Right cardiac atrium (tissue), 5 donors: ENCODE data around the gene TLCD3B. TPM values are rescaled to one million over a fixed set of nuclear protein-coding genes. Genes with fewer than 3 reads are reported as not detected.

Experiments
- ATAC-seq, 2 donors: fragments of 200-7000 bp; cut with Tn5 transposase; one replicate each; pipeline versions ENCODE4 v1.8.0 to v1.9.1; 2020; ENCODE audit warnings: moderate library complexity in 2 of 2, mild to moderate bottlenecking in 1 of 2
- DNase-seq, 3 donors: peaks; one replicate each; pipeline ENCODE4 v3.0.0-alpha.2; 2020
- H3K27ac ChIP-seq: one replicate; pipeline ENCODE4 v1.5.1; 2013; ENCODE audit warnings: mild to moderate bottlenecking, low read length, control low read depth, moderate library complexity
- H3K27me3 ChIP-seq: one replicate; pipeline ENCODE4 v1.6.1; 2013; ENCODE audit not compliant: control insufficient read depth, insufficient read depth
- H3K4me1 ChIP-seq: one replicate; pipeline ENCODE4 v1.6.1; 2013; ENCODE audit warnings: low read length; ENCODE audit not compliant: control insufficient read depth, insufficient read depth
- H3K4me3 ChIP-seq: one replicate; pipeline ENCODE4 v1.5.1; 2013; ENCODE audit warnings: low read length, control low read depth
- H3K9me3 ChIP-seq: one replicate; pipeline ENCODE4 v1.6.1; 2013; ENCODE audit warnings: low read length; ENCODE audit not compliant: control insufficient read depth
- WGBS: extraction: QIAGEN DNeasy Blood & Tissue Kit; methylation state at CpG from one replicate; pipeline ENCODE4 v1.1.7; 2013; 5-methylcytosine and 5-hydroxymethylcytosine counted together
- intact Hi-C, 4 donors: fragments of 100-400 bp; cut with DNase I; formaldehyde crosslinking; loops; one replicate each; pipeline versions ENCODE4 v1.11.0 to v1.14.0; 2022 to 2023
- polyA plus RNA-seq: library from polyadenylated mRNA; stranded (reverse); fragments of 200-250 nt; gene quantifications from one replicate; pipeline ENCODE4 v1.2.3, GENCODE V29; 2013
- total RNA-seq, 4 donors: library from RNA; stranded (reverse); fragmentation: NEBNext Ultra II Directional; extraction: Animal tissue kit (Norgen Biotek cat#: 25700); gene quantifications; one replicate each; pipeline ENCODE4 v1.2.1, GENCODE V29; 2021
- donor health status: healthy with polysubstance abuse.
- donor health status: DM: no; HTN: yes; CAD: no.
- donor health status: DM: no; HTN: no; CAD: no.
- donor health status: DM: no; HTN: yes; CAD: no; lungs with severe emphysema.
- donor health status: DM: yes; HTN: yes; CAD: no.

TLCD3B gene
- total and polyA plus RNA-seq, 5 donors: not detected

- DNase-seq (peak in 2 of 3 donors; percentile 56 to 59), ATAC-seq (peak in 1 of 2 donors; percentile 22)
- Histone ChIP-seq H3K4me1 (no peaks in the 10 kb centered on the region), H3K27ac (no peak within 1 kb of the TSS), H3K4me3 (peak within 1 kb of the TSS; percentile 31), H3K9me3 (no peaks in the 10 kb centered on the region), H3K27me3 (no peaks in the 10 kb centered on the region)
- intact Hi-C loops: no loop called here
- WGBS: under 1% methylated on average over 99 of the region's 99 CpGs
Observed at GRCh38 chr16:30010844-30011713, 20.0 kb downstream of the TLCD3B start, which contains the start of gene DOC2A. DOC2A (minus strand) TSS chr16:30011027; CDS start chr16:30010222, 805 bp downstream.

- peak overlapping the region; percentile 31 for H3K4me3 ChIP-seq
- no peaks in the 10 kb centered on the region for H3K4me1 ChIP-seq
- no peak overlapping the region for H3K27ac ChIP-seq
- 24% methylated on average over 34 of the region's 34 CpGs for WGBS
- ATAC-seq: no peak
- DNase-seq: peak in 2 of 3 donors; percentile 56 to 59
- no peaks in the 10 kb centered on the region for H3K9me3 ChIP-seq
- H3K27me3 ChIP-seq: no peaks in the 10 kb centered on the region
- intact Hi-C loops: no loop called here
Observed at GRCh38 chr16:30009990-30010843, 20.9 kb downstream of the TLCD3B start.

DNA sequence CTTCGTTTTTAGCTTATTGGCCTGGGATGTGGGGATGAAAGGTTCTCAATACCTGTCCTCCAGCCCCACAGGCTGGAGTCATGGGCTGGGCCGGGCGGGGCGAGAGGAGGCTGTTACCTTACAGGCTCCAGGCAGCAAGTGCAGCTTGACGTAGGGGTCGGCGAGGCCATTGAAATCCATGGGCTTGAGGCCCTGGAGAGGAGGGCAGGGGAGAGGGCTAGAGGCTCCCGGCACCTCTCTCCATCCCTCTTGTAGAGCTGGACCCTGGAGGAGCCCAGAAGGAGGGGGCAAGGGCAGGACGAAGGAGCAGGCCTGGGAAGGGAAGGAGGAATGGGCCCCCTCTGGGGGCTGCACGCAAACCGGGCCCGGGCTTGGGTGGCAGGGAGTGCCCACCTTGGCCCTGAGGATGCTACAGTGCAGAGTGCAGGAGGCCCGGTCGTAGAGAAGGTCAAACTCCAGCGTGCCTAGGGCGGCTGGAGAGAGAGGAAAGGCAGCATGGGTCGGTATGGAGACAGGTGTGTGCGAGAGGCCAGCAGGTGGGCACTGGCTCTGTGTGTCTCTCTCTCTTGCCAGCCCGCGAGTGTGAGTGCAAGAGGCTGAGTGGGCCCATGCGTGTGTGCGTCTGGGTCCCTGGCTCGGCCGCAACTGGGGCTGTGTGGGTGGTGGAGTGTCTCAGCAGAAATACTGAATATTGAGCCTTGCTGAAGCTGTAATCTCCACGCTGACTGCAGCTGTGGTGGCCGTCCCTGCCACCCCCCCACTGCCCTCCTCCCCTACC lies 21.8 kb downstream of the TLCD3B start:
- peak in 2 of 3 donors; percentile 45 to 49 for DNase-seq
- H3K27me3 ChIP-seq: no peaks in the 10 kb centered on the region
- no peak overlapping the region for H3K4me3 ChIP-seq
- H3K4me1 ChIP-seq: no peaks in the 10 kb centered on the region
- H3K9me3 ChIP-seq: no peaks in the 10 kb centered on the region
- intact Hi-C loops: no loop called here
- WGBS: 43% methylated on average over 26 of the region's 26 CpGs
- no peak for ATAC-seq
- no peak overlapping the region for H3K27ac ChIP-seq

DNA sequence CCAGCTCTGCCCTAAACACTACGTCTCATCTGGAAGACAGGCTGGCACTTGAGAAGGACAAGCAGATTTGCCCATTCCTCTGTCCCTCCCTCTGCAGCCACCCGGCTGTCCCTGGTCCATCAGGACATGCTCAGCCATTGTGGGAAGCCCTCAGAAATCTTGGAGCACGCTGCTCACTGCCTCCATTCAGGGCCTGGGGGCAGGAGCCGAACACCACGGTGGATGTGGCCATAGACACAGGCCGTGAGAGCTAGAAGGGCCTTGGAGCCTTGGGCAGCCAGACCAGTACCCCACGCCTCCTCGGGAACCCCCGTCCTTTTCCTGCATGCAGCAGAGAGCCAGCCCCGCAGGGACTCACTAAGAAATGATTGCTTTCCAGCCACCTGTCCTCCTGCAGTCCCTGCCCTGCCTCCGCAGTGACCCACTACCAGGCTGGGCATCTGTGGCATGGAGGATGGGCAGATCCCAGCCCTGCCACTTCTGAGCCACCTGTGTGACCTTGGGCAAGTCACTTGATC lies 23.6 kb downstream of the TLCD3B start:
- H3K4me1 ChIP-seq: no peaks in the 10 kb centered on the region
- 70% methylated on average over 11 of the region's 11 CpGs for WGBS
- H3K27ac ChIP-seq: no peak overlapping the region
- DNase-seq (peak in 1 of 3 donors; percentile 22), ATAC-seq (no peak)
- H3K9me3 ChIP-seq: no peaks in the 10 kb centered on the region
- H3K27me3 ChIP-seq: no peaks in the 10 kb centered on the region
- H3K4me3 ChIP-seq: no peak overlapping the region
- intact Hi-C loops: no loop called here

- Histone ChIP-seq H3K4me1 (no peaks in the 10 kb centered on the region), H3K27ac (no peak overlapping the region), H3K27me3 (no peaks in the 10 kb centered on the region), H3K4me3 (no peak overlapping the region), H3K9me3 (no peaks in the 10 kb centered on the region)
- no peak for ATAC-seq
- WGBS: 81% methylated on average over 34 of the region's 34 CpGs
- intact Hi-C loops: no loop called here
- peak in 2 of 3 donors; percentile 52 to 61 for DNase-seq
Observed at GRCh38 chr16:30006659-30007377, 24.3 kb downstream of the TLCD3B start.

- Histone ChIP-seq H3K27ac (no peak overlapping the region), H3K4me3 (no peak overlapping the region), H3K4me1 (no peaks in the 10 kb centered on the region), H3K9me3 (no peaks in the 10 kb centered on the region), H3K27me3 (no peaks in the 10 kb centered on the region)
- DNase-seq: peak in 2 of 3 donors; percentile 35 to 66
- WGBS: 89% methylated on average over 18 of the region's 18 CpGs
- intact Hi-C loops: no loop called here
- ATAC-seq: peak in 1 of 2 donors; percentile 2
Observed at GRCh38 chr16:30006095-30006473, 25.0 kb downstream of the TLCD3B start.

DNA sequence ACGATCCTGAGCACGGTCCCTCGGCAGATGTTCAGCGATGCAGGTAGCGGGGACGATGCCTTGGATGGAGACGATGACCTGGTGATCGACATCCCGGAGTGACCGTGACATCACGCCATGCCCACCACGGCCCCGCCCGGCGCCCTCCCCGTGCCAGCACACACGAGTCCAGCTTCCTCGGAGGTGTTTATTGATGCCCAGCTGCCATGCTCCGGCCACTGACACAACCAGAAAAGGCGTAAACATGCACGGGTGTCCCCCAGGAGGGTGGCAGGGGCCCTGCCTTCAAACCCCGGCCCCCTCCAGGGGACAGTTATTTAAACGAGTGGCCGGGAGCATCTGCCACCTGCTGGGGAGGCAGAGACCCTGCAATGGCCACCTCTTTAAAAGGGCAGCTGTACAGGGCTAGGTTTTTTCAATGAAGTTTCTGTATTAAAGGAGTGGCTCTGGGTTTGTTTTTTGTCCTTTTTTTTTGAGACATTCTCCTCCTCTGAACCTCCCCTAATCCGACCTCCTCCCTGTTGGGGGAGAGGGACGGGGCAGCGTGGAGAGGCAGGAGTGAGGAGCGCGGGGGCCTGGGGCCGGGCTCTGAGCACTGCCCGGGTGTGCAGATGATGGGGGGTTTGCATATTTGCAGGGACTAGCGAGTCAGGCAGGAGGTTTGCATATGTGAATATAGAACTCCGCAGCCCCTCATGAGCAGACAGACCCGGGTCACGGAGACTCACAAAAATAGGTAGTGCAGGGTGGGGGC lies 25.6 kb downstream of the TLCD3B start:
- DNase-seq (peak in 2 of 3 donors; percentile 60 to 62), ATAC-seq (peak; percentile 50 to 55)
- H3K4me1 ChIP-seq: no peaks in the 10 kb centered on the region
- no peaks in the 10 kb centered on the region for H3K27me3 ChIP-seq
- intact Hi-C loops: no loop called here
- H3K9me3 ChIP-seq: no peaks in the 10 kb centered on the region
- H3K4me3 ChIP-seq: no peak overlapping the region
- 55% methylated on average over 35 of the region's 35 CpGs for WGBS
- no peak overlapping the region for H3K27ac ChIP-seq

DNA sequence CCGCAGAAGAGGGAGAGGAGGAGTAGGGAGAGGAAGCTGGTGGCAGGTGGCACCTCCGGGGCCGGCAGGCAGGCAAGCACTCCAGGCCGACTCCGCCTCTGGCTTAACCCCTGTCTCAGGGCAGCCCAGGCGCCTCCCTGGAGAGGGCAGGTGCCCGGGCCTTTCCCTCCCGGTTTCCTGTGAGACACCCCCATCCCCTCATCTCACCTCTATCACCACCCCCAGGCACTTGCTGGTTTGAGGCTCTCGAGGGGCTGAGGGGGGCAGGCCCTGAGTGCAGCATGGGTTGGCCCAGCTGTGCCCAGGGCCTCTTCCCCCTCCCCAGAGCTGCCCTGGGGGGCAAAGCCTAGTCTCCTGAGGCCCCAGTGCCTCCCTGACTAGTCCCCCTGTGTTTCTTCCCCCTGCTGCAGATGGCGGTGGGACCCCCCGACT lies 26.2 kb downstream of the TLCD3B start:
- ATAC-seq (no peak), DNase-seq (peak in 1 of 3 donors; percentile 59)
- no peak overlapping the region for H3K4me3 ChIP-seq
- no peaks in the 10 kb centered on the region for H3K27me3 ChIP-seq
- WGBS: 64% methylated on average over 11 of the region's 11 CpGs
- intact Hi-C loops: no loop called here
- no peak overlapping the region for H3K27ac ChIP-seq
- H3K9me3 ChIP-seq: no peaks in the 10 kb centered on the region
- H3K4me1 ChIP-seq: no peaks in the 10 kb centered on the region

- no peak overlapping the region for H3K27ac ChIP-seq
- intact Hi-C loops: no loop called here
- DNase-seq: peak in 2 of 3 donors; percentile 45 to 58
- WGBS: 82% methylated on average over 19 of the region's 19 CpGs
- no peaks in the 10 kb centered on the region for H3K9me3 ChIP-seq
- H3K4me3 ChIP-seq: no peak overlapping the region
- no peak for ATAC-seq
- no peaks in the 10 kb centered on the region for H3K4me1 ChIP-seq
- no peaks in the 10 kb centered on the region for H3K27me3 ChIP-seq
Observed at GRCh38 chr16:30004424-30004776, 26.7 kb downstream of the TLCD3B start.
